Renal cortex interstitium (tissue), 11 donors: ENCODE results near the gene MUC5B. TPM values are rescaled to one million over a fixed set of nuclear protein-coding genes. Genes with fewer than 3 reads are reported as not detected.

Experiments
- DNase-seq, 11 donors: peaks; one replicate each; pipeline ENCODE4 v3.0.0-alpha.2; 2013; ENCODE audit warnings: low read depth in 9 of 11, low spot score in 4 of 11; ENCODE audit errors: extremely low read depth in 1 of 11
- polyA plus RNA-seq, 3 donors: library from polyadenylated mRNA; unstranded; fragments of 120-200 nt; gene quantifications; one replicate each; pipeline ENCODE4 v1.2.1, GENCODE V29; 2013; ENCODE audit not compliant: insufficient read length in 3 of 3

MUC5B gene
- polyA plus RNA-seq, 3 donors = 0.01 to 0.09 (median 0.05) TPM

GRCh38 chr11:1270476-1270875 is 47.6 kb downstream of the MUC5B start:
- DNase-seq = no peak

- no peak for DNase-seq
Measured at GRCh38 chr11:1271002-1271401, 48.1 kb downstream of the MUC5B start.

- no peak for DNase-seq
Measured at GRCh38 chr11:1271406-1271805, 48.5 kb downstream of the MUC5B start.

DNA sequence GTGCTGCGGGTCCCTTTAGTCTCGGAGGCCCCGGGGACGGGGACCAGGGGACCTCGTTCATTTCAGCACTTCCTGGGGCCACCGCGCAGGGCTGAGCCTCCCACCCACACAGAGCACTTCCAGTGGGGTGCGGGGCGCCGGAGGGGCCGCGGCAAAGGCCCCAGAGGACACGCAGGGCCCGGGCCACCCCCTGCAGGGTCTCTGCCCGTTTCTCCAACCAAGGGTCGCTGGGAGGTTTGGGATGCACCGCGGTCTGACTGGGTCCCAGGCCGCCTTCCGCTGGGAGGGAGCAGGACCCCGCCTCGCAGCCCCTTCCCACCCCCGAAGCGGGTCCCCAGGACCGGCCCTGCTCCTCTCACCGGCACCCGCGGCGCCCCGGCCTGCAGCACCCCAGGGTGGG is 49.1 kb downstream of the MUC5B start:
- DNase-seq = no peak

GRCh38 chr11:1272531-1272930 is 49.7 kb downstream of the MUC5B start:
- DNase-seq = no peak

DNA sequence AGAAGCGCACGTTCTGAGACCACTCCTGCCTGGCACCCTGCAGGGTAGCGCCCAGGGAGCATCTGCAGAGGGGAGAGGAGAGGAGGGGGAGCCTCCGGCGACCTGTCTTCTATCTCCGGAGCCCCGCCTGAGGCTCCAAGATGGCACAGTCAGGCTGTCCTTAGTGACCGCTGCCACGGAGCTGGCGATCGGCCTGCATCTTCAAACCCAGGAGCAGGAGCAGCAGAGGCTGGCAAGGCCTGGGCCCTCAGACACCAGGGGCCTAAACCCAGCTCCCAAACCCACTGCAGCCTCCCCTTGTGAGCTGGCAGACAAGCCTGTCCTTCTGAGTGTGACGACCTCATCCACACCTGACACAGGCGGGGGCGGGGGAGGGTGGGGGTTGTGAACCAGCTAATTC is 51.6 kb downstream of the MUC5B start:
- no peak for DNase-seq

GRCh38 chr11:1275021-1275420 is 52.2 kb downstream of the MUC5B start:
- DNase-seq = no peak

GRCh38 chr11:1276041-1276790 is 53.4 kb downstream of the MUC5B start:
- no peak for DNase-seq

DNA sequence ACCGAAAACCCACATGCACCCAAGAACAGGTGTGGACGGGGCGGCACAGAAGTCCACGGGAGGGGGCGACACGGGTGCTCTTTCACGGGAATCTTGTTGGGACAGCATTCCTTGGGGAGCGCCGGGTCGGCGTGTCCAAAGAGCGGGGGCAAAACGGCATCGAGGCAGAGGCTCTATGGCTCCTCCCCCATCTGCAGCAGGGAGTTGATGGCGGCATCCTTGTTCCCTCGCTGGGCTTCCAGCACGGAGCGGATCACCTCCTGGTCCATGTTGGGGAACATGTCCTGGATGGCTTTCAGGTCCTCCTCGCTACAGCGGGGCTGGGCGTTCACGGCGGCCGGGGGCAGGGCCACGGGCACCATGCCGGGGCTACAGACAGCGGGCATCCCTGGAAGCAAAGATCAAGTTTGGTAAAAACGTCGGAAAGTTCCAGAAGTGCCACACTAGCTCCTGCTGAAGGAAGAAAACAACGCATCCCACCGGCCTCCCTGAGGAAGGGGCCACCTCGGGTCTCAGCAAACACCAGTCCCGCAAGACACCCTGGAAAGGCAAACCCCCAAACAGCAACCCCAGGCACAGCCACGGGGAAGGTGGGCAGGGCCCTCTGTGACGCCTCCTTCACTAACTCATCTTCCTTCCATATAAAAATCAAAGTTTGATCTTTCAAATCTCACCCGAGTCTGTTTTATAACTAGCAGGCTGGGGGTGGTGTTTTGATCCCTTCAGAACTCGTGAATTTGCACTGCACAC is 54.2 kb downstream of the MUC5B start:
- no peak for DNase-seq

DNA sequence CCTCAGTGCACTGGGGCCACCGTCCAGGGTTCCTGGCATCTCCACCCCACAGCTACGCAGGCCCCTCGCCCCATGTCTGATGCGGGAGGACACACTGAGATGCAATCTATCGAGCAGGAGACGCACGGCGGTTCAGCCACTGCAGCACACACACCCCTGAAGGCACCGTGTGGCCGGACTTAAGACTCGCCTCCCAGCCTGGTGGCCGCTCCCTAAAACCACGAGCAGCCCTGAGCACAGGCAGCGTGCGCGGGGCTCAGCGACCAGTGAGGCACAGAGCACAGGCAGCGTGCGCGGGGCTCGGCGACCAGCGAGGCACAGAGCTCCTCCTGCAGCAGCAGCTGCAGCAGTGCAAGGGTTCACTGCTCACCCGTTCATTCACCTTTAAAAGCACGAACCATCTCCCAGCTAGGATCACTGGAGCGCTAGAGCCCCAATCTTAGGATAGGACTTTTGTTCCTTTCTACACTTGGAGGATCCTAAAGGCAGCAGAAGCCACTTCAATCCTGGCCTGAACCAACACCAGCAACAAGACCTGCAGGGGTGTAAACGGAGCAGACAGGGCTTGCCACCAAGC is 55.2 kb downstream of the MUC5B start:
- no peak for DNase-seq

- no peak for DNase-seq
Measured at GRCh38 chr11:1278766-1279673, 56.2 kb downstream of the MUC5B start.

- no peak for DNase-seq
Measured at GRCh38 chr11:1279674-1280055, 56.8 kb downstream of the MUC5B start.

- no peak for DNase-seq
Measured at GRCh38 chr11:1280116-1281035, 57.5 kb downstream of the MUC5B start.

- no peak for DNase-seq
Measured at GRCh38 chr11:1281326-1281973, 58.6 kb downstream of the MUC5B start.

DNA sequence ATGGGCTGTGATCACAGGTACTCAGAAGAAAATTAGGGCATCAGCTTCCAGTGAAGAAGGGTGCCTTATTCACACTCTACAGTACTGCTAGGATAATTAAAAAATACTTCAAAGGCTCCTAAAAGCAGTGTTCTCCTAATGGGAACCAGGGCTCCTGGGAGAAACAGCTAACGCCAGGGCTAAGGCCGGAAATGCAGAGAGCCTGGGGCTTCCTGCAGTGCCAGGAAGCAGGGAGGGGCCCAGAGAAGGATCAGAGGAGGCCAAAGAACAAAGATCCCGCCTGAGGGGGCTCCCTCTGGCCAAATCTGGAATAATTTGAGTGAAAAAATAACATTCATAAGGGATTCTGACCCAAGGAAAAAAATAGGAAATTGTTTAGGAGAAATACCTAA is 59.1 kb downstream of the MUC5B start:
- DNase-seq = no peak

- DNase-seq = no peak
Measured at GRCh38 chr11:1283091-1283511, 60.2 kb downstream of the MUC5B start.

DNA sequence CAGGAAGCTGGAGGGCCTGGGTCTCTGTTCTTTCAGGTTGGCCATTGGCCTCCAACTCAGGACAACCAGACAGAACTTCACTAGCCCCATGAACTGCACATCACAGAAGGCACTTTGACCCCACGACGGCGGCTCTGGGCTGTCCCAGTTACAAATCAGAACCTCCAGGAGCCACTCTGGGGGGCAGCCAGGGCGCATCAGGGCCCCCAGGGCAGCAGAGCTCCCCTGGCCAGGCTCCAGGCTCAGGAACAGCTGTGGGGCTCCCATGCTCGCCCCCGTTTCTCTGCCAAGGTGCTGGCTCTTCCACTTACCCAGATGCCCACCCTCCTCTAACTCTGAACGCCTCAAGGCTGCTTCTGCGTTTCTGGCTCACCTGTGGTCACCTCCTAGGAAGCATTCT is 61.0 kb downstream of the MUC5B start:
- no peak for DNase-seq

GRCh38 chr11:1285316-1285744 is 62.5 kb downstream of the MUC5B start:
- no peak for DNase-seq
